ENCODE measurements around the gene DENND11.

Gene DENND11

GRCh38 chr7:141702047-141702567, at the start of gene DENND11:
TSS of gene DENND11 (minus strand) at chr7:141702166. CDS start at chr7:141702153, 13 bp downstream.
- FAIRE-seq, result no peak

GRCh38 chr7:141748396-141748795, 46.4 kb upstream of the DENND11 start:
- FAIRE-seq, result no peak

GRCh38 chr7:141744131-141744530, 42.2 kb upstream of the DENND11 start:
- no peak for FAIRE-seq

- no peak for FAIRE-seq
These were observed 40.3 kb upstream of the DENND11 start for GRCh38 chr7:141742229-141742628.

- FAIRE-seq, result no peak
These were observed 37.3 kb upstream of the DENND11 start for GRCh38 chr7:141739250-141739649.

GRCh38 chr7:141738592-141739013, 36.6 kb upstream of the DENND11 start:
- no peak for FAIRE-seq

GRCh38 chr7:141737836-141738591, 36.0 kb upstream of the DENND11 start, which contains the start of gene SSBP1:
TSS of gene SSBP1 (plus strand) at chr7:141738358. CDS start at chr7:141739167, 809 bp downstream.
- FAIRE-seq, result peak; percentile 21

GRCh38 chr7:141737118-141737835, 35.3 kb upstream of the DENND11 start:
- FAIRE-seq, result no peak

GRCh38 chr7:141731476-141732149, 29.6 kb upstream of the DENND11 start:
- no peak for FAIRE-seq

- no peak for FAIRE-seq
These were observed 27.1 kb upstream of the DENND11 start for GRCh38 chr7:141729020-141729419.

- no peak for FAIRE-seq
These were observed 20.6 kb upstream of the DENND11 start for GRCh38 chr7:141722529-141722928.

- no peak for FAIRE-seq
These were observed 15.5 kb upstream of the DENND11 start for GRCh38 chr7:141717450-141717849.

GRCh38 chr7:141715794-141716689, 14.1 kb upstream of the DENND11 start:
- no peak for FAIRE-seq

GRCh38 chr7:141715018-141715417, 13.1 kb upstream of the DENND11 start:
- FAIRE-seq, result no peak

GRCh38 chr7:141714571-141714970, 12.6 kb upstream of the DENND11 start:
- no peak for FAIRE-seq

- no peak for FAIRE-seq
These were observed 11.9 kb upstream of the DENND11 start for GRCh38 chr7:141713890-141714289.

GRCh38 chr7:141712603-141713255, 10.8 kb upstream of the DENND11 start:
- no peak for FAIRE-seq

GRCh38 chr7:141710301-141710700, 8.3 kb upstream of the DENND11 start:
- no peak for FAIRE-seq

- FAIRE-seq, result no peak
These were observed 7.8 kb upstream of the DENND11 start for GRCh38 chr7:141709749-141710148.

GRCh38 chr7:141709318-141709717, 7.4 kb upstream of the DENND11 start:
- FAIRE-seq, result no peak

- FAIRE-seq, result no peak
These were observed 6.4 kb upstream of the DENND11 start, which contains the start of gene WEE2 for GRCh38 chr7:141708351-141708750. TSS of gene WEE2 (plus strand) at chr7:141708353. CDS start at chr7:141708759, 406 bp downstream.
